ENCODE data around the gene MTREX.

The MTREX gene

GRCh38 chr5:55429613-55430253 is 121.9 kb downstream of the MTREX start:
- DNase-seq (ENCODE audit: low spot score) = peak; percentile 8

- no peak for DNase-seq (ENCODE audit: low spot score)
These were observed 124.8 kb downstream of the MTREX start for GRCh38 chr5:55432549-55432948.

GRCh38 chr5:55437452-55437851 is 129.7 kb downstream of the MTREX start:
- DNase-seq (ENCODE audit: low spot score) = no peak

- no peak for DNase-seq (ENCODE audit: low spot score)
These were observed 130.0 kb downstream of the MTREX start for GRCh38 chr5:55437859-55438206.

GRCh38 chr5:55438998-55439397 is 131.2 kb downstream of the MTREX start:
- no peak for DNase-seq (ENCODE audit: low spot score)

GRCh38 chr5:55440188-55440646 is 132.4 kb downstream of the MTREX start:
- DNase-seq (ENCODE audit: low spot score) = no peak

DNA sequence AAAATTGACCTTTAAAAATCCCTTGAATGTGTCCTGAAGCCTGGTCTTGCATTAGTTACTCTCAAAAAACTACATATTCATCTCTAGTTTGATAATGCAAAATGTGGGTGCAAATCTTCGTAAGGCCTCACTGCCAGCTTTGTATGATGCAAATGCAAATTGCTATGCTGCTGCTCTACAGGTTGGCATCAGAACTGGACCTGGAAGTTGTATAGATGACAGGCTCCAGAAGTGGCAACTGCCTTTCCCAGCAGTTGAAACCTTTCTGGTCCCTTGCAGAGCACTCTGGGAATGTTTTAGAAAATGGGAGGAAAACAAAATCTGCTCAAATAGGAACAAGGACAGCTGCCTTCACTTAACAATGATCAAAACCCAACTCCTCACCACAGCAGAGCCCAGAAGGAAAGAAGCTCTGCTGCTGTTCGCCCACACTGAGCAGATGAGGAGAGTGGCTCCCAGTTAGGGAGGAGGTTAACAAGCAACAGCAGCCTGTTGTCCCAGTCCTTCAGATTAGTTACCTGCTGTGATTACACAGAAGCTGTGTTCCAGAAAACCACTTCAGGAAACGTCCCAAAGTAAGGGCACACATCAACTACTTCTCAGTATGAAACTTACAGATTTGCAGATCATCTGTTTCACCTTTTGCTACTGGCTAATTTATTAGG is 133.4 kb downstream of the MTREX start:
- no peak for DNase-seq (ENCODE audit: low spot score)

GRCh38 chr5:55441954-55442353 is 134.2 kb downstream of the MTREX start:
- DNase-seq (ENCODE audit: low spot score) = no peak

DNA sequence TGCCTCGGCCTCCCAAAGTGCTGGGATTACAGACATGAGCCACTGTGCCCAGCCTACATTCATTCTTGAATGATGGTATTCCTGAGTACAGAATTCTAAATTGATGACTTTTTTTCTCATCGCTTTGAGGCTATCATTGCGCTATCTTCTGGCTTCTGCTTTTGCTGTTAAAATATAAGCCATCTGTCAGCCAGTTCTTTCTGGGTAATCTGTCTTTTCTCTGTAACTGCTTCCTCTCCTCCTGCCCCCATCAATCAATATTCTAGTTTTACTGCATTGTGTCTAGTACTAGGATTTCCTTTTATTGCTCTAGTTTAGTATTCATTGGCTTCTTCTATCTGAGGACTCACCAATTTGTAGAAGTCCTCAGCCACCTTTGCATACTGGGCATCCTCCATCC is 138.0 kb downstream of the MTREX start:
- no peak for DNase-seq (ENCODE audit: low spot score)

- DNase-seq (ENCODE audit: low spot score) = no peak
These were observed 139.0 kb downstream of the MTREX start for GRCh38 chr5:55446640-55447351.

DNA sequence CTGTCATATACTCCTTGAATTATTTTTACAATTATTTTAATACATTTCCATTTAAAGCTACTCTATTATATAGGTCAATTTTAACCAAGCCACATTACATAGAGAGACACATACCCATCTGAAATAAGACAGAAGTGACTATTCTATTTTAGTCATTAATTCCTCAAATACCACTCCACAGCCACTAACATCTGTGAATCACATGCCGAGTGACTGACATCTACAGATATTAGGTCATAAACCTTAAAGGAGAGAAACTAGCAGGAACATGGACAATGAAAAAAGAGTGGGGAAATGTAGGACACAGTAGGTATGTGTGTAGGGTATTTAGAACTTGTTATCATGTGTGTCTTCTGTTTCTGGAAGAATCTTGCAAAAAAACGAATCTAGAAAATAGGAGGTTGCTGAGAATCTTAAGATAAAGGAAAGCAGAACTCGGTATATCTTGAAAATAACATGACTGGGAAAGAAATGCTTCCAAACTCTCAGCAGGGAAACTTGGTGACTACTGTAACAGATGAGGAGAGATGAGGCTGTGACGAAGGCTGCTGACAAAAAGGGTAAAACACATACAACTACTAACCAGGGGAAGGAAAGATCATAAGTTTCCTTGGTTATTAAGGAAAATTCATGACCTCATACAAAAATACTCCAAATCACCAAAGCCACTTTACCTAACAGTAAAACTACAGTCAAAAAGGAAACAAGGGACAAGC is 142.4 kb downstream of the MTREX start:
- no peak for DNase-seq (ENCODE audit: low spot score)

- DNase-seq (ENCODE audit: low spot score) = no peak
These were observed 144.2 kb downstream of the MTREX start for GRCh38 chr5:55451976-55452375.

DNA sequence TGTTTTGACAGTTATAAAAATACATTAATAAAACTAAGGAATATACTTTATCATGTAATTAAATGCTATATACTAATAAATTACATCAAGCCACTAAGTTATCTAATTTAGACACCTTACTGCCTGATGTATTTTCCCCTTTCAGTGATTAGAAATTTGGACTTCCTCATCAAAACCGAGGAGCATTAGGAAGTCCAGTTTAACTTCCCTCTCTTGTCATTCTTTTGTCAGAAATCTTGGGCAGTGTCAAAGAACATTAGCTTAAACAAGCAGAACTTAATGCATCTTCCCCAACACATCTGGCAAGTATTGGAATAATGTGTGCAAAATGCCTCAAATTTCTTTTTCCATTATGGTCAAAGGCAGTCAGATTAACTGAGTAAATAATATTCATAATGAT is 145.4 kb downstream of the MTREX start:
- no peak for DNase-seq (ENCODE audit: low spot score)

- no peak for DNase-seq (ENCODE audit: low spot score)
These were observed 146.5 kb downstream of the MTREX start for GRCh38 chr5:55454282-55454681.

DNA sequence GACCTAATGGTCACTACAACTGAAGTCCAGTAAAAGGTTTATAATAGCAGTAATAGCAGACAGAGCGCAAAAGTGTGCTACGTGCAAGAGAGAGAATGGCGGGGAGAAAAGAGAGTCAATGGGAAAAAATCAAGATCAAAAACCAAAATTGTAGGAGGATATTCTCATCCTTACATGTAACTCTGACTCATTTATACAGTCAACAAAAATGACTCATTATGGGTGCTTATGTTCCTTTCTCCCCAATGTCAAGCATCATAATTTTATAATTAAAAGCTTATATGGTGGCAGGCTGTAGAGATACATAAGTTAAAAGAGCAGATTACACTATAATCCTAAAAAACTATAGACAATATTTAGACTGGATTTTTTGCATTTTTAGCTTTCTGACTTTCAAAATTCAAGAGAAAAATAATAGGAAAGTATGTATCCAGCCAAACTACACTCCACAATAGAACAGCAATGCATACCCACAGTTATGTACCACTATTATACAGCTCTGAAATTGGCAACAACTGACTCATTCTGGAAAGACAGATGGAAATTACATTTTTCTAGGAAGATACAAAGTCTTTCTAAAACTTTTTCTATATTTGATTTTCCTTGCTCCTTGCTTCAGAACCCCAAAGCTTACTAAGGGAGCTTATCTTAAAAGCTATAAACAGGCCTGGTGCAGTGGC is 148.6 kb downstream of the MTREX start:
- no peak for DNase-seq (ENCODE audit: low spot score)

DNA sequence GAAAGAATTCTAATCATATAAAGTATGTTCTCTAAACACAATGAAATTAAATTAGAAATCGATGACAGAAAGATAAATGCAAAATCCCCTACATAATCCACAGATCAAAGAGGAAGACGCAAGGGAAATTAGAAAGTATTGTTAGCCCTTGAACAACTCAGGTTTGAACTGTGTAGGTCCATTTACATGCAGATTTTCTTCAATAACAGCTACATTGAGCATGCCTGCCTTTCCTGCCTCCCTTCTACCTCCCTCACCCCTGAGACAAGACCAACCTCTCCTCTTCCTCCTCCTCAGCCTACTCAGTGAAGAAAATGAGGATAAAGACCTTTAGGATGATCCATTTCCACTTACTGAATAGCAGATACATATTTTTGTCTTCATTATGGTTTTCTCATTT is 151.8 kb downstream of the MTREX start:
- no peak for DNase-seq (ENCODE audit: low spot score)

DNA sequence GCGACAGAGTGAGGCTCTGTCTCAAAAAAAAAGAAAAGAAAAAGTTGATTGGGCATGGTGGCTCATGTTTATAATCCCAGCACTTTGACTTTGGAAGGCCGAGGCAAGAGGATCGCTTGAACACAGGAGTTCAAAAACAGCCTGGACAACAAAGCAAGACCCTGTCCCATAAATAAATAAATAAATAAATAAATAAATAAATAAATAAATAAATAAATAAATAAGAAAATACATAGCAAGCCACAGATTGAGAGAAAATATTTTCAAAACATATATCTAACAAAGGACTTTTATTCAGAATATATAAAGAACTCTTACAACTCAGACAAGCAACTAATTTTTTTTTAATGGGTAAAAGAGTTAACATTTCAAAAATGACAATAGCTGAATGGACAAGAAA is 155.8 kb downstream of the MTREX start:
- DNase-seq (ENCODE audit: low spot score) = no peak

- peak; percentile 2 for DNase-seq (ENCODE audit: low spot score)
These were observed 160.2 kb downstream of the MTREX start for GRCh38 chr5:55467862-55468551.

GRCh38 chr5:55469839-55470238 is 162.1 kb downstream of the MTREX start:
- no peak for DNase-seq (ENCODE audit: low spot score)

- no peak for DNase-seq (ENCODE audit: low spot score)
These were observed 162.5 kb downstream of the MTREX start for GRCh38 chr5:55470282-55470681.

- no peak for DNase-seq (ENCODE audit: low spot score)
These were observed 163.7 kb downstream of the MTREX start for GRCh38 chr5:55471468-55471867.

DNA sequence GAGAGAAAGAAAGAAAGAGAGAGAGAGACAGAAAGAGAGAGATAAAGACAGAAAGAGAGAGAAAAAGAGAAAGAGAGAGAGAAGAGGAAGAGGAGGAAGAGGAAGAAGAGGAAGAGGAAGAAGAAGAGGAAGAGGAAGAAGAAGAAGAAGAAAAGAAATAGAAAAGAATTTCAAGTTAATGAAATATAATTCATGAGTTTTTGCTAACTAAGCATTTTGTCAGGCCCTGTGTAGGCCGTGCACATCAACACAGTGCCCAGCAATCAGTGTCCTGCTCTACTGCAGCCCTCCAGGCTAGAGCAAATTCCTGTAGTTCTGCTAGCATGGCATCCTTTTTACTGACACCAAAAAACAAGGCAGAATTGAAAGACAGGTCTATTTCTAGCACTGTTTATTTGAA is 164.9 kb downstream of the MTREX start:
- no peak for DNase-seq (ENCODE audit: low spot score)

All from HuH-7 (cell line).